ENCODE measurements around the gene MUSTN1.

GRCh38 chr3:52874864-52875587 lies 40.2 kb upstream of the MUSTN1 start:
- TF ChIP-seq, protein P1, sequence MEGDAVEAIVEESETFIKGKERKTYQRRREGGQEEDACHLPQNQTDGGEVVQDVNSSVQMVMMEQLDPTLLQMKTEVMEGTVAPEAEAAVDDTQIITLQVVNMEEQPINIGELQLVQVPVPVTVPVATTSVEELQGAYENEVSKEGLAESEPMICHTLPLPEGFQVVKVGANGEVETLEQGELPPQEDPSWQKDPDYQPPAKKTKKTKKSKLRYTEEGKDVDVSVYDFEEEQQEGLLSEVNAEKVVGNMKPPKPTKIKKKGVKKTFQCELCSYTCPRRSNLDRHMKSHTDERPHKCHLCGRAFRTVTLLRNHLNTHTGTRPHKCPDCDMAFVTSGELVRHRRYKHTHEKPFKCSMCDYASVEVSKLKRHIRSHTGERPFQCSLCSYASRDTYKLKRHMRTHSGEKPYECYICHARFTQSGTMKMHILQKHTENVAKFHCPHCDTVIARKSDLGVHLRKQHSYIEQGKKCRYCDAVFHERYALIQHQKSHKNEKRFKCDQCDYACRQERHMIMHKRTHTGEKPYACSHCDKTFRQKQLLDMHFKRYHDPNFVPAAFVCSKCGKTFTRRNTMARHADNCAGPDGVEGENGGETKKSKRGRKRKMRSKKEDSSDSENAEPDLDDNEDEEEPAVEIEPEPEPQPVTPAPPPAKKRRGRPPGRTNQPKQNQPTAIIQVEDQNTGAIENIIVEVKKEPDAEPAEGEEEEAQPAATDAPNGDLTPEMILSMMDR (conservative IDR thresholded peaks at IDR 0.05): no peak
- no peak for TF ChIP-seq ZFX (IDR thresholded peaks at IDR 0.05)
